K562 (cell line): ENCODE measurements around the gene MLN. TPM values are rescaled to one million over a fixed set of nuclear protein-coding genes. Genes with fewer than 3 reads are reported as not detected.

Experiments used
- ATF1 ChIP-seq, 2 experiments: fragments of 450-650 bp in 1 of 2; IDR thresholded peaks; 2 replicates each; pipeline ENCODE4 v1.6.1; 2016; ENCODE audit warnings: missing compliant biosample characterization in 1 of 2, missing genetic modification characterization in 1 of 2
- HBP1 ChIP-seq: fragments of 450-650 bp; formaldehyde crosslinking; IDR thresholded peaks from 2 replicates; pipeline ENCODE4 v1.4.0; 2022; ENCODE audit warnings: missing genetic modification characterization
- MAFF ChIP-seq: IDR thresholded peaks from 2 replicates; pipeline ENCODE4 v1.6.1; 2012; ENCODE audit warnings: low read length, improper control_type of control experiment
- MLX ChIP-seq, 2 experiments: fragments of 450-650 bp in 1 of 2; sonication (generic) in 1 of 2; formaldehyde crosslinking; conservative IDR thresholded peaks; 2 replicates each; pipeline versions ENCODE4 v1.4.0 to v1.8.1; 2020 to 2022; ENCODE audit warnings: mild to moderate bottlenecking in 1 of 2, missing genetic modification reagents in 1 of 2
- NEUROD1 ChIP-seq: fragments of 150-350 bp; IDR thresholded peaks from 2 replicates; pipeline ENCODE4 v1.6.1; 2014; ENCODE audit warnings: borderline replicate concordance, low read length, low read depth; ENCODE audit not compliant: partially characterized antibody
- NUFIP1 ChIP-seq: fragments of 450-650 bp; IDR thresholded peaks from 2 replicates; pipeline ENCODE4 v1.6.1; 2018; ENCODE audit not compliant: partially characterized antibody
- PHF21A ChIP-seq: fragments of 450-650 bp; IDR thresholded peaks from 2 replicates; pipeline ENCODE4 v1.6.1; 2017; ENCODE audit warnings: low read depth, borderline replicate concordance
- TCF15 ChIP-seq: fragments of 250-450 bp; sonication (Bioruptor Pico); IDR thresholded peaks from 2 replicates; pipeline ENCODE4 v1.8.0; 2022; ENCODE audit warnings: moderate library complexity, mild to moderate bottlenecking, inconsistent platforms
- TEAD1 ChIP-seq, 2 experiments: fragments of 450-650 bp in 1 of 2; sonication (generic) in 1 of 2; formaldehyde crosslinking; IDR thresholded peaks; 2 replicates each; pipeline versions ENCODE4 v1.4.0 to v1.8.0; 2020 to 2022; ENCODE audit warnings: mild to moderate bottlenecking in 2 of 2, missing genetic modification reagents in 1 of 2
- ZNF23 ChIP-seq: fragments of 250-450 bp; sonication (Bioruptor Pico); IDR thresholded peaks from 2 replicates; pipeline ENCODE4 v1.4.0; 2020; ENCODE audit warnings: mild to moderate bottlenecking
- ZNF407 ChIP-seq: fragments of 450-650 bp; IDR thresholded peaks from 2 replicates; pipeline ENCODE4 v1.6.1; 2016; ENCODE audit warnings: low read depth
- ZNF507 ChIP-seq: conservative IDR thresholded peaks from 2 replicates; pipeline ENCODE4 v1.6.1; 2017; ENCODE audit warnings: missing genetic modification characterization, missing compliant biosample characterization
- ZNF512 ChIP-seq: IDR thresholded peaks from 2 replicates; pipeline ENCODE4 v1.6.1; 2016; ENCODE audit warnings: missing genetic modification characterization, missing compliant biosample characterization
- polyA plus RNA-seq, 8 experiments: library from polyadenylated mRNA; depleted of rRNA in 4 of 8; stranded (reverse) in 5 of 8; unstranded in 3 of 8; fragments of >200 nt; fragmentation: Nextera tagmentation in 2 of 8; fragmentation: Illumina TruSeq in 1 of 8; extraction: Ambion mirVana in 2 of 8; extraction: Trizol in 1 of 8; gene quantifications; 2 replicates each; pipeline versions ENCODE4 v1.2.1 to v1.2.3, GENCODE V29; 2011 to 2014; ENCODE audit warnings: inconsistent platforms in 1 of 8, missing spikeins in 1 of 8
- total RNA-seq, 7 experiments: library from RNA; depleted of rRNA in 6 of 7; stranded (reverse); fragments of >200 nt in 6 of 7; fragmentation: Illumina TruSeq in 2 of 7; extraction: Trizol in 2 of 7; gene quantifications; 2 replicates each; pipeline versions ENCODE4 v1.2.1 to v1.2.3, GENCODE V29; 2011 to 2021; ENCODE audit warnings: low replicate concordance in 1 of 7

The MLN gene
- total and polyA plus RNA-seq, 9 of the 15 experiments (the other 6 are each of a cell fraction or from before 2014, with no cell fraction given), result not detected

GRCh38 chr6:33788694-33789549 is 14.9 kb downstream of the MLN start, which contains the start of gene LEMD2 (continued):
- TF ChIP-seq ZNF512 (tag), result no peak
- no peak; the same call in 1 of the 2 replicates for TF ChIP-seq ATF1 (CRISPR knock-in tag; IDR thresholded peaks at IDR 0.05)
- TF ChIP-seq ATF1 (tag; IDR thresholded peaks at IDR 0.05), result peak; percentile 93
- TF ChIP-seq MLX (CRISPR knock-in tag; conservative IDR thresholded peaks at IDR 0.05), result no peak
- TF ChIP-seq ZNF23 (CRISPR knock-in tag), result no peak
- TF ChIP-seq TEAD1 (CRISPR knock-in tag; IDR thresholded peaks at IDR 0.05), result peak in 1 of 2 experiments; percentile 86; a peak in 2 of 4 replicates
- TF ChIP-seq NEUROD1, result no peak
- peak; percentile 34; the same call in 1 of the 2 replicates for TF ChIP-seq TCF15 (CRISPR knock-in tag)
- no peak; the same call in 1 of the 2 replicates for TF ChIP-seq ZNF407
- no peak for TF ChIP-seq ZNF507 (tag)
- TF ChIP-seq HBP1 (CRISPR knock-in tag), result peak; percentile 73; the same call in 1 of the 2 replicates
- TF ChIP-seq MAFF, result no peak
- TF ChIP-seq NUFIP1, result no peak
- no peak for TF ChIP-seq PHF21A
